ENCODE results near the gene RPN2.

DNA sequence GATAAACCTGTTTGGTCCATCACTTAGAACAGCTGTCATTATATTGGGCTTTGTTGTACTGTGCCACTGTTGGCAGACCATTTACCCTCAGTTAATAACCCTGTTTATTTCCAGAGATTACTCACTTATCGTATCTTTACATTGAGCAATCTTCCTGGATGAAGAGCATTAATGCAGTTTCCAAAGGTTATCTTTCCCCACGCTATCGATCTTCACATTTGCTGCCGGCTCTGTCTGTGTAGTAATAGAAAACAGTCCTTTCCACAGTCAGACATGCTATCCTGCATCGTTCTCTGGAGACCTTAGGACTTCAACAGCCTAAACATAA, 55.1 kb downstream of the RPN2 start:
- TF ChIP-seq EZH2phosphoT487 (IDR thresholded peaks at IDR 0.05; ENCODE audit: borderline replicate concordance, low read depth, low read length), result no peak
- TF ChIP-seq, protein P1, sequence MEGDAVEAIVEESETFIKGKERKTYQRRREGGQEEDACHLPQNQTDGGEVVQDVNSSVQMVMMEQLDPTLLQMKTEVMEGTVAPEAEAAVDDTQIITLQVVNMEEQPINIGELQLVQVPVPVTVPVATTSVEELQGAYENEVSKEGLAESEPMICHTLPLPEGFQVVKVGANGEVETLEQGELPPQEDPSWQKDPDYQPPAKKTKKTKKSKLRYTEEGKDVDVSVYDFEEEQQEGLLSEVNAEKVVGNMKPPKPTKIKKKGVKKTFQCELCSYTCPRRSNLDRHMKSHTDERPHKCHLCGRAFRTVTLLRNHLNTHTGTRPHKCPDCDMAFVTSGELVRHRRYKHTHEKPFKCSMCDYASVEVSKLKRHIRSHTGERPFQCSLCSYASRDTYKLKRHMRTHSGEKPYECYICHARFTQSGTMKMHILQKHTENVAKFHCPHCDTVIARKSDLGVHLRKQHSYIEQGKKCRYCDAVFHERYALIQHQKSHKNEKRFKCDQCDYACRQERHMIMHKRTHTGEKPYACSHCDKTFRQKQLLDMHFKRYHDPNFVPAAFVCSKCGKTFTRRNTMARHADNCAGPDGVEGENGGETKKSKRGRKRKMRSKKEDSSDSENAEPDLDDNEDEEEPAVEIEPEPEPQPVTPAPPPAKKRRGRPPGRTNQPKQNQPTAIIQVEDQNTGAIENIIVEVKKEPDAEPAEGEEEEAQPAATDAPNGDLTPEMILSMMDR (conservative IDR thresholded peaks at IDR 0.05; ENCODE audit: low read length), result no peak
